Measurements from ENCODE around the gene CHERP. TPM values are rescaled to one million over a fixed set of nuclear protein-coding genes. Genes with fewer than 3 reads are reported as not detected.

Gene CHERP
- polyA plus RNA-seq, 2 of the 4 experiments (the other 2 are of a cell fraction) = 4.4 to 24.4 TPM

DNA sequence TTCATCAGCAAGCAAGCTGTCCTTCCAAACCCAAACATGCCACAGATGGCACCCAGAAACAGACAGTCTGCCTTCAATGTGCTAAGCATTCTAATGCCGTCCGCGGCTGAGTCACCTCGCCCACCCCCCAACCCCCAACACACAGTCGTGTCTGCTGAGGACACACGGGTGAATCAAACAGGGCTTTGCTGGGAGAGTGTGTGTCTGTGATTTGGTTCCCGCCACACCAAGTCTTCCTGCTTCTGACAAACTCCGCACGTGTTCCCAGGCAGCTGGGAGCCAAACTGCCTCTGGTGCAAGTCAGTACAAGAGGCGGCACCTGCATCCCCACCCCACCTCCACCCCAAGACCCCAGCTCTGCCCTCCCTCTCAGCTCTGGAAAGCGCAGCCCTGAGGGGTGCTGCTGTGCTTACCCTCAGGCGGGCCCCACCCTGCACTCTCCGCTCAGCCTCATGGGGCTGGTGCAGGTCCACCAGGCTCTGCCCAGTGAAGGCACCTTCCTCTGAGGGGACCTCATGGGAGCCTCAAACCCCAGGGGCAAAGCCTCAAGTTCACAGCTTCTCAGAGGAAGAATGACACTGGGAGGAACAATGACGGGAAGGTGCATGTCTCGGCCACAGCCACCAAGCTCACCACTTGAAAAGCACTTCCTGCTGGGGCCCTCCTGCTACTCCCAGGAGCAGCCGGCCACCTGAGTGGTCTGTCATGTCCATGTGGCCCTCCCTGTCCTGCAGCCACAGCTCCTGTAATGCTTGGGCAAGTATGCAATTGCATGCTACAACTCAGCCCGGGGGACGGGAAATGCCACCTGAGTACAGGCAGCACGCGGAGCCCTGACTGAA is 45.0 kb upstream of the CHERP start:
- ChIA-PET POLR2A (no interaction called here), CTCF (no interaction called here)
- FAIRE-seq (no peak), DNase-seq (ENCODE audit: low read depth in 1 of 2, low spot score in 1 of 2) (no peak), ATAC-seq (no peak)
- H3K4me3 ChIP-seq = no peak overlapping the region
- no peak overlapping the region for H3K4me2 ChIP-seq
- H3K9me3 ChIP-seq = no peaks in the 10 kb centered on the region
- peaks cover 38% of the 10 kb centered on the region for H3K4me1 ChIP-seq
- no peak for TF ChIP-seq SMC3 (IDR thresholded peaks at IDR 0.05)
- no peak for TF ChIP-seq NR3C1 (IDR thresholded peaks at IDR 0.05)
- TF ChIP-seq CHD4 (IDR thresholded peaks at IDR 0.05; ENCODE audit: borderline replicate concordance) = no peak
- TF ChIP-seq CEBPB (IDR thresholded peaks at IDR 0.05) = no peak
- no peak for TF ChIP-seq MYC (IDR thresholded peaks at IDR 0.05; ENCODE audit: borderline replicate concordance, low read length)
- TF ChIP-seq RFX5 (IDR thresholded peaks at IDR 0.05) = no peak
- TF ChIP-seq ZC3H11A (IDR thresholded peaks at IDR 0.05) = no peak
- TF ChIP-seq FOXS1 (CRISPR knock-in tag; IDR thresholded peaks at IDR 0.05) = no peak
- no peak for TF ChIP-seq HEYL (CRISPR knock-in tag; IDR thresholded peaks at IDR 0.05)
- TF ChIP-seq, protein P1, sequence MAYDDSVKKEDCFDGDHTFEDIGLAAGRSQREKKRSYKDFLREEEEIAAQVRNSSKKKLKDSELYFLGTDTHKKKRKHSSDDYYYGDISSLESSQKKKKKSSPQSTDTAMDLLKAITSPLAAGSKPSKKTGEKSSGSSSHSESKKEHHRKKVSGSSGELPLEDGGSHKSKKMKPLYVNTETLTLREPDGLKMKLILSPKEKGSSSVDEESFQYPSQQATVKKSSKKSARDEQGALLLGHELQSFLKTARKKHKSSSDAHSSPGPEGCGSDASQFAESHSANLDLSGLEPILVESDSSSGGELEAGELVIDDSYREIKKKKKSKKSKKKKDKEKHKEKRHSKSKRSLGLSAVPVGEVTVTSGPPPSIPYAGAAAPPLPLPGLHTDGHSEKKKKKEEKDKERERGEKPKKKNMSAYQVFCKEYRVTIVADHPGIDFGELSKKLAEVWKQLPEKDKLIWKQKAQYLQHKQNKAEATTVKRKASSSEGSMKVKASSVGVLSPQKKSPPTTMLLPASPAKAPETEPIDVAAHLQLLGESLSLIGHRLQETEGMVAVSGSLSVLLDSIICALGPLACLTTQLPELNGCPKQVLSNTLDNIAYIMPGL (CRISPR knock-in tag; IDR thresholded peaks at IDR 0.05; ENCODE audit: borderline replicate concordance) = no peak
- no peak for TF ChIP-seq PHF8 (IDR thresholded peaks at IDR 0.05; ENCODE audit: borderline replicate concordance, low read depth)
- no peak for TF ChIP-seq FOSL2 (IDR thresholded peaks at IDR 0.05)
- no peak for TF ChIP-seq FOSL2 (CRISPR knock-in tag; IDR thresholded peaks at IDR 0.05)
- TF ChIP-seq, protein P2, sequence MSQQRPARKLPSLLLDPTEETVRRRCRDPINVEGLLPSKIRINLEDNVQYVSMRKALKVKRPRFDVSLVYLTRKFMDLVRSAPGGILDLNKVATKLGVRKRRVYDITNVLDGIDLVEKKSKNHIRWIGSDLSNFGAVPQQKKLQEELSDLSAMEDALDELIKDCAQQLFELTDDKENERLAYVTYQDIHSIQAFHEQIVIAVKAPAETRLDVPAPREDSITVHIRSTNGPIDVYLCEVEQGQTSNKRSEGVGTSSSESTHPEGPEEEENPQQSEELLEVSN (IDR thresholded peaks at IDR 0.05; ENCODE audit: borderline replicate concordance, low read depth) = no peak
- TF ChIP-seq RNF2 (IDR thresholded peaks at IDR 0.05; ENCODE audit: borderline replicate concordance, low read depth) = no peak
- TF ChIP-seq, protein P3, sequence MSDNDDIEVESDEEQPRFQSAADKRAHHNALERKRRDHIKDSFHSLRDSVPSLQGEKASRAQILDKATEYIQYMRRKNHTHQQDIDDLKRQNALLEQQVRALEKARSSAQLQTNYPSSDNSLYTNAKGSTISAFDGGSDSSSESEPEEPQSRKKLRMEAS (IDR thresholded peaks at IDR 0.05) = no peak
- TF ChIP-seq, protein P4, sequence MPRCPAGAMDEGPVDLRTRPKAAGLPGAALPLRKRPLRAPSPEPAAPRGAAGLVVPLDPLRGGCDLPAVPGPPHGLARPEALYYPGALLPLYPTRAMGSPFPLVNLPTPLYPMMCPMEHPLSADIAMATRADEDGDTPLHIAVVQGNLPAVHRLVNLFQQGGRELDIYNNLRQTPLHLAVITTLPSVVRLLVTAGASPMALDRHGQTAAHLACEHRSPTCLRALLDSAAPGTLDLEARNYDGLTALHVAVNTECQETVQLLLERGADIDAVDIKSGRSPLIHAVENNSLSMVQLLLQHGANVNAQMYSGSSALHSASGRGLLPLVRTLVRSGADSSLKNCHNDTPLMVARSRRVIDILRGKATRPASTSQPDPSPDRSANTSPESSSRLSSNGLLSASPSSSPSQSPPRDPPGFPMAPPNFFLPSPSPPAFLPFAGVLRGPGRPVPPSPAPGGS (IDR thresholded peaks at IDR 0.05) = no peak
- no peak for TF ChIP-seq ZSCAN20 (CRISPR knock-in tag; IDR thresholded peaks at IDR 0.05)
- TF ChIP-seq BHLHE40 (IDR thresholded peaks at IDR 0.05; ENCODE audit: low read depth, low read length) = no peak
- TF ChIP-seq, protein P5, sequence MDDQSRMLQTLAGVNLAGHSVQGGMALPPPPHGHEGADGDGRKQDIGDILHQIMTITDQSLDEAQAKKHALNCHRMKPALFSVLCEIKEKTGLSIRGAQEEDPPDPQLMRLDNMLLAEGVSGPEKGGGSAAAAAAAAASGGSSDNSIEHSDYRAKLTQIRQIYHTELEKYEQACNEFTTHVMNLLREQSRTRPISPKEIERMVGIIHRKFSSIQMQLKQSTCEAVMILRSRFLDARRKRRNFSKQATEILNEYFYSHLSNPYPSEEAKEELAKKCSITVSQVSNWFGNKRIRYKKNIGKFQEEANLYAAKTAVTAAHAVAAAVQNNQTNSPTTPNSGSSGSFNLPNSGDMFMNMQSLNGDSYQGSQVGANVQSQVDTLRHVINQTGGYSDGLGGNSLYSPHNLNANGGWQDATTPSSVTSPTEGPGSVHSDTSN (IDR thresholded peaks at IDR 0.05) = no peak
- no peak overlapping the region for H3K27ac ChIP-seq
- WGBS (ENCODE audit: missing lambda C conversion rate) = 76% methylated on average over 11 of the region's 20 CpGs

DNA sequence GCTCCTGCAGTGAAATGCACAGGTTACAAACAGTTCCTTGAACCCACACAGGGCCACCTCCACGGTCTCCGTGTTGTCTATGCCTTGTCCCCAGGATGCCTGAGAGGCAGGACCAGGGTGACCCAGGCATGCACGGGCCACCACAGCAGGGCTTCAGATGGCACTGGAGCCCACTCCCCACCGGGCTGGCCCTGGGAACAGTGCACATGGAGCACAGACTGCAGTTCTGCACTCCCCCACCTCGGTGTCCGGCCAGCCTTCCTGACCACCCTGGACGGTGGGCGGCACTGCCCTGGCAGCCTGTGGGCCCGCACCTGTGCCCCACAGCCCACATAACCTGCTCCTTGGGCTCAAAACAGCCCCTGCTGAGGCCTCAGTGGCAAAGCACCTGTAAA is 44.2 kb upstream of the CHERP start:
- no peak for ATAC-seq
- Histone ChIP-seq H3K4me3 (no peak overlapping the region), H3K4me2 (no peak overlapping the region), H3K27ac (no peak overlapping the region), H3K4me1 (peaks cover 40% of the 10 kb centered on the region), H3K9me3 (no peaks in the 10 kb centered on the region)
- ChIA-PET CTCF (no interaction called here), POLR2A (no interaction called here)
- FAIRE-seq = no peak
- 100% methylated on average over 5 of the region's 9 CpGs for WGBS (ENCODE audit: missing lambda C conversion rate)
- DNase-seq (ENCODE audit: low read depth in 1 of 2, low spot score in 1 of 2) = no peak
- TF ChIP-seq TFCP2L1 (CRISPR knock-in tag; IDR thresholded peaks at IDR 0.05) (no peak), MAFK (IDR thresholded peaks at IDR 0.05; ENCODE audit: partially characterized antibody) (no peak), POLR2A (IDR thresholded peaks at IDR 0.05; ENCODE audit: low read length) (no peak), GATA3 (IDR thresholded peaks at IDR 0.05; ENCODE audit: borderline replicate concordance) (no peak), ZNF302 (CRISPR knock-in tag; IDR thresholded peaks at IDR 0.05) (no peak), TP53 (CRISPR knock-in tag; IDR thresholded peaks at IDR 0.05) (no peak), ZFP36 (IDR thresholded peaks at IDR 0.05; ENCODE audit: borderline replicate concordance, partially characterized antibody) (no peak), SMC3 (IDR thresholded peaks at IDR 0.05) (no peak), HOXB13 (CRISPR knock-in tag; IDR thresholded peaks at IDR 0.05; ENCODE audit: low read depth) (no peak)
- TF ChIP-seq, protein P6, sequence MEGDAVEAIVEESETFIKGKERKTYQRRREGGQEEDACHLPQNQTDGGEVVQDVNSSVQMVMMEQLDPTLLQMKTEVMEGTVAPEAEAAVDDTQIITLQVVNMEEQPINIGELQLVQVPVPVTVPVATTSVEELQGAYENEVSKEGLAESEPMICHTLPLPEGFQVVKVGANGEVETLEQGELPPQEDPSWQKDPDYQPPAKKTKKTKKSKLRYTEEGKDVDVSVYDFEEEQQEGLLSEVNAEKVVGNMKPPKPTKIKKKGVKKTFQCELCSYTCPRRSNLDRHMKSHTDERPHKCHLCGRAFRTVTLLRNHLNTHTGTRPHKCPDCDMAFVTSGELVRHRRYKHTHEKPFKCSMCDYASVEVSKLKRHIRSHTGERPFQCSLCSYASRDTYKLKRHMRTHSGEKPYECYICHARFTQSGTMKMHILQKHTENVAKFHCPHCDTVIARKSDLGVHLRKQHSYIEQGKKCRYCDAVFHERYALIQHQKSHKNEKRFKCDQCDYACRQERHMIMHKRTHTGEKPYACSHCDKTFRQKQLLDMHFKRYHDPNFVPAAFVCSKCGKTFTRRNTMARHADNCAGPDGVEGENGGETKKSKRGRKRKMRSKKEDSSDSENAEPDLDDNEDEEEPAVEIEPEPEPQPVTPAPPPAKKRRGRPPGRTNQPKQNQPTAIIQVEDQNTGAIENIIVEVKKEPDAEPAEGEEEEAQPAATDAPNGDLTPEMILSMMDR (IDR thresholded peaks at IDR 0.05) = no peak
- TF ChIP-seq, protein P7, sequence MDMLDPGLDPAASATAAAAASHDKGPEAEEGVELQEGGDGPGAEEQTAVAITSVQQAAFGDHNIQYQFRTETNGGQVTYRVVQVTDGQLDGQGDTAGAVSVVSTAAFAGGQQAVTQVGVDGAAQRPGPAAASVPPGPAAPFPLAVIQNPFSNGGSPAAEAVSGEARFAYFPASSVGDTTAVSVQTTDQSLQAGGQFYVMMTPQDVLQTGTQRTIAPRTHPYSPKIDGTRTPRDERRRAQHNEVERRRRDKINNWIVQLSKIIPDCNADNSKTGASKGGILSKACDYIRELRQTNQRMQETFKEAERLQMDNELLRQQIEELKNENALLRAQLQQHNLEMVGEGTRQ (IDR thresholded peaks at IDR 0.05) = no peak
- TF ChIP-seq, protein P4 (IDR thresholded peaks at IDR 0.05) = no peak
